ENCODE data around the gene SYT3. TPM values are rescaled to one million over a fixed set of nuclear protein-coding genes. Genes with fewer than 3 reads are reported as not detected.
"Not testable (repeated sequence)": the region's sequence is repeated elsewhere in the genome, so short reads cannot be mapped to it uniquely, and the experiment has no call there.

The SYT3 gene
- total RNA-seq, 1 experiment from 2014 or later, result 1.8 TPM

DNA sequence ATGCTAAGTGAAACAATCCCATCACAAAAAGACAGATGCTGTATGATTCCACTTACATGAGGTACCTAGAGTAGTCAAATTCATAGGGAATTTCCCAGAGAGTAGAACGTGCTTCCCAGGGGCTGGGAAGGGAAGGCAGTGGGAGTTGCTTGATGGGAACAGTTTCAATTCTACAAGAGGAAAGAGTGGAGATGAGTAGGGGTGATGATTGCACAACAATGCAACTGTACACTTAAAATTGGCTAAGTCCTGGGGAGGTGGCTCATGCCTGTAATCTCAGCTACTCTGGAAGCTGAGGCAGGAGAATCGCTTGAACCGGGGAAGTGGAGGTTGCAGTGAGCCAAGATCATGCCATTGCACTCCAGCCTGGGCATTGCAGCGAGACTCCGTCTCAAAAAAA, 21.3 kb downstream of the SYT3 start:
- BruUV-seq (replicated peaks); intact Hi-C loops (cut with micrococcal nuclease; ENCODE audit: unreplicated experiment); H3K9me3 ChIP-seq (ENCODE audit: low read depth, low read length, poor library complexity, severe bottlenecking); H3K36me3 ChIP-seq (ENCODE audit: insufficient read depth, low read length, poor library complexity, severe bottlenecking); DNase-seq (ENCODE audit: low spot score); H3K27me3 ChIP-seq (replicated peaks; ENCODE audit: insufficient read depth, low read depth, low read length, poor library complexity); POLR2A ChIA-PET (ENCODE audit: low non-redundant PET); H3K4me1 ChIP-seq (ENCODE audit: insufficient read depth, low read length, poor library complexity, severe bottlenecking); CTCF ChIA-PET; H3K4me3 ChIP-seq (ENCODE audit: low read depth, low read length, poor library complexity, severe bottlenecking); H3K27ac ChIP-seq (ENCODE audit: low read depth, low read length, poor library complexity, severe bottlenecking): not testable (repeated sequence)

DNA sequence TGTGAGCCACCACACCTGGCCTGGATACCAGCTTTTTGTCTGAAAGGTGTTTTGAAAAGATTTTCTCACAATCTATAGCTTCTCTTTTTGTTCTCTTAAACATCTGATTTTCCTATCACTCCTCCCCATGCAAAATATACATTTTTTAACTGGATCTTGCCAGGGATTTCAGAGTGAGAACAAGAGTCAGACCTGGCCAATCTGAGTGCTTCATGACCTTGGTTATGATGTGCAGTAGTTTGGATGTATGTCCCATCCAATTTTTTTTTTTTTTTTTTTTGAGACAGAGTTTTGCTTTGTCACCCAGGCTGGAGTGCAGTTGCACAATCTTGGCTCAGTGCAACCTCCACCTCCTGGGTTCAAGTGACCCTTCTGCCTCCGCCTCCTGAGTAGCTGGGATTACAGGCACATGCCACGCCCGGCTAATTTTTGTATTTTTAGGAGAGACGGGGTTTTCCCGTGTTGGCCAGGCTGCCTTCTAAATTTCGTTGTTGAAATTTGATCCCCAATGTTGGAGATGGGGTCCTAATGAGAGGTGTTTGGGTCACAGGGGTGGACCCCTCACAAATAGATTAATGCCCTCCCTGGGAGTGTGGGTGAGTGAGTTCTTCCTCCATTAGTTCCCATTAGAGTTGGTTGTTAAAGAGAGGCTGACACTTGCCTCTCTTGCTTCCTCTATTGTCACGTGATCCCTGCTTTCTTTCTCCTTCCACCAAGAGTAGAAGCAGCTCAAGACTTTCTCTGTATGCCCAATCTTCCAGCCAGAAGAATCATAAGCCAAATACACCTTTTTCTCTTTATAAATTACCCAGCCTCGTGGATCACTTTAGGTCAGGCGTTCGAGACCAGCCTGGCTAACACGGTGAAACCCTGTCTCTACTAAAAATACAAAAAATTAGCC, 26.9 kb downstream of the SYT3 start:
- intact Hi-C loops (cut with micrococcal nuclease; ENCODE audit: unreplicated experiment); POLR2A ChIA-PET (ENCODE audit: low non-redundant PET); BruUV-seq (replicated peaks); DNase-seq (ENCODE audit: low spot score); H3K27ac ChIP-seq (ENCODE audit: low read depth, low read length, poor library complexity, severe bottlenecking); H3K4me1 ChIP-seq (ENCODE audit: insufficient read depth, low read length, poor library complexity, severe bottlenecking); H3K4me3 ChIP-seq (ENCODE audit: low read depth, low read length, poor library complexity, severe bottlenecking); H3K36me3 ChIP-seq (ENCODE audit: insufficient read depth, low read length, poor library complexity, severe bottlenecking); CTCF ChIA-PET; H3K27me3 ChIP-seq (replicated peaks; ENCODE audit: insufficient read depth, low read depth, low read length, poor library complexity); H3K9me3 ChIP-seq (ENCODE audit: low read depth, low read length, poor library complexity, severe bottlenecking): not testable (repeated sequence)

DNA sequence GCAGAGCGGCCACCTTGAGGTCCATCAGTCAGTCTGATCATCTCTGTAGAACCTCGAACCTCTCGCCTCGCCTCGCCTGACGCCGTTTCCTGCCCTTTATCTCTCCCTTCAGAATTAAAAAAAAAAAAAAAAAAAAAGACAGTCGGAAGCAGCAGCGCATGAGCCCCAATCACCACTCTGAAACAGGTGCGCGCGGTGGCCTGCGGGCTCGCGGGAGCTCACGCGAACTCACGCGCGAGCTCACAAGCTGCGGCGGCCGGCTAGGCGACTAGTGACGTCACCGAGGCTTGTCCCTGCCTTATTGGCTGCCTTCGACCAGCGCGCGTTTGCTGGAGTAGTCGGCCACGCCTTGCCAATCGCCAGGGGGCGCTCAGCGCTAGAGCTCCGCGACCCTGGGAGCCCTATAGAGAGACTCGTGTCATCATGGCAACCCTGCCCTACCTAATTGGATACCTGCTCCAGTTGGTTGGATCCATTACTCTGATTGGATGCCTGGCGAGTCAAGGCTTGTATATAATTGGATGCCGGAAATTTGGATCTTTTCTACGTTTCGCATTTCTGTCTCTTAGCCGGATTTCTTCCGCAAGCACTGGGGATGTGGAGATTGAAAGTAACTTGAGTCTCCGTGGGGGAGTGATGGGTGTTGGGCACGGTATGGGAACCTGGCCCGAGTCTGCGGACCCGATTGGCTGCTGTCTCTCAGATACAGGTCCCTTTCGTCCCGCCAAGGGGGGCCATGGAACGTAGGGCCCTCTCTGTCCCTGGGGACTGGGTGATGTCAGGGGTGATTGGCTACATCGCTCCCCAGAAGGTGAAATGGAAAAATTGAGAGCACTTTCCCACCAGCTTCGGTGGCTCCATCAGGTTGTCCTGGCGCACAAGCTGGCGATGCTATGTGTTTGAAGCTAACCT, 31.6 kb downstream of the SYT3 start:
- peak overlapping the region; percentile 38 for H3K4me3 ChIP-seq (ENCODE audit: low read depth, low read length, poor library complexity, severe bottlenecking)
- POLR2A ChIA-PET (ENCODE audit: low non-redundant PET), result interaction anchor here (0.7 kb wide), 1 partner anchor 955 kb away, joined by 8 read pairs; no protein-coding TSS in a partner anchor

More for the DNA sequence above, 31.6 kb downstream of the SYT3 start:
- no TSS peak for BruUV-seq (replicated peaks)
- Histone ChIP-seq H3K9me3 (ENCODE audit: low read depth, low read length, poor library complexity, severe bottlenecking) (no peaks in the 10 kb centered on the region), H3K36me3 (ENCODE audit: insufficient read depth, low read length, poor library complexity, severe bottlenecking) (no peaks in the 10 kb centered on the region), H3K4me1 (ENCODE audit: insufficient read depth, low read length, poor library complexity, severe bottlenecking) (peaks cover 5% of the 10 kb centered on the region), H3K27ac (ENCODE audit: low read depth, low read length, poor library complexity, severe bottlenecking) (no peak overlapping the region), H3K27me3 (replicated peaks; ENCODE audit: insufficient read depth, low read depth, low read length, poor library complexity) (no peaks in the 10 kb centered on the region)
- DNase-seq (ENCODE audit: low spot score), result peak; percentile 98
- intact Hi-C loops (cut with micrococcal nuclease; ENCODE audit: unreplicated experiment), result loop anchor here (2.0 kb wide), 1 partner anchor 175 kb away; no protein-coding TSS in a partner anchor
- CTCF ChIA-PET, result interaction anchor here (0.7 to 1.5 kb wide), 6 partner anchors 19 to 314 kb away, joined by 3 to 11 read pairs (median 7); no protein-coding TSS in a partner anchor
- TF ChIP-seq EZH2 (IDR thresholded peaks at IDR 0.05; ENCODE audit: borderline replicate concordance, low read depth, low read length, poor library complexity, severe bottlenecking), result no peak
- TF ChIP-seq, protein P1, sequence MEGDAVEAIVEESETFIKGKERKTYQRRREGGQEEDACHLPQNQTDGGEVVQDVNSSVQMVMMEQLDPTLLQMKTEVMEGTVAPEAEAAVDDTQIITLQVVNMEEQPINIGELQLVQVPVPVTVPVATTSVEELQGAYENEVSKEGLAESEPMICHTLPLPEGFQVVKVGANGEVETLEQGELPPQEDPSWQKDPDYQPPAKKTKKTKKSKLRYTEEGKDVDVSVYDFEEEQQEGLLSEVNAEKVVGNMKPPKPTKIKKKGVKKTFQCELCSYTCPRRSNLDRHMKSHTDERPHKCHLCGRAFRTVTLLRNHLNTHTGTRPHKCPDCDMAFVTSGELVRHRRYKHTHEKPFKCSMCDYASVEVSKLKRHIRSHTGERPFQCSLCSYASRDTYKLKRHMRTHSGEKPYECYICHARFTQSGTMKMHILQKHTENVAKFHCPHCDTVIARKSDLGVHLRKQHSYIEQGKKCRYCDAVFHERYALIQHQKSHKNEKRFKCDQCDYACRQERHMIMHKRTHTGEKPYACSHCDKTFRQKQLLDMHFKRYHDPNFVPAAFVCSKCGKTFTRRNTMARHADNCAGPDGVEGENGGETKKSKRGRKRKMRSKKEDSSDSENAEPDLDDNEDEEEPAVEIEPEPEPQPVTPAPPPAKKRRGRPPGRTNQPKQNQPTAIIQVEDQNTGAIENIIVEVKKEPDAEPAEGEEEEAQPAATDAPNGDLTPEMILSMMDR (conservative IDR thresholded peaks at IDR 0.05; ENCODE audit: low read depth, low read length), result peak; percentile 96
